GM23338 (cell line): ENCODE results near the gene SLC17A7. TPM values are rescaled to one million over a fixed set of nuclear protein-coding genes. Genes with fewer than 3 reads are reported as not detected.

Source experiments
- ATAC-seq: fragments of 200-7000 bp; cut with Tn5 transposase; 3 replicates; pipeline ENCODE4 v1.9.1; 2020
- DNase-seq: peaks from one replicate; pipeline ENCODE4 v3.0.0-alpha.2; 2015; ENCODE audit warnings: low spot score
- H2AFZ ChIP-seq: fragments of 200-600 bp; sonication (generic); 2 replicates; pipeline ENCODE4 v1.8.0; 2016; ENCODE audit warnings: antibody characterized with exemption, mild to moderate bottlenecking, moderate library complexity
- H3F3A ChIP-seq: fragments of 200-600 bp; sonication (generic); replicated peaks from 2 replicates; pipeline ENCODE4 v1.8.0; 2017; ENCODE audit warnings: antibody characterized with exemption, mixed run types, low read depth
- H3K27ac ChIP-seq: fragments of 200-600 bp; sonication (generic); 2 replicates; pipeline ENCODE4 v1.6.1; 2016; ENCODE audit warnings: low read depth
- H3K27me3 ChIP-seq: fragments of 200-600 bp; sonication (generic); 2 replicates; pipeline ENCODE4 v1.8.0; 2016; ENCODE audit warnings: mild to moderate bottlenecking, mixed run types, moderate library complexity; ENCODE audit not compliant: insufficient read depth
- H3K36me3 ChIP-seq: fragments of 200-600 bp; sonication (generic); 2 replicates; pipeline ENCODE4 v1.8.0; 2016; ENCODE audit warnings: mild to moderate bottlenecking; ENCODE audit not compliant: insufficient read depth
- H3K4me1 ChIP-seq: fragments of 200-600 bp; sonication (generic); 2 replicates; pipeline ENCODE4 v1.8.0; 2016; ENCODE audit warnings: mild to moderate bottlenecking, moderate library complexity; ENCODE audit not compliant: insufficient read depth
- H3K4me2 ChIP-seq: fragments of 200-600 bp; sonication (generic); 2 replicates; pipeline ENCODE4 v1.7.1; 2017; ENCODE audit warnings: mixed run types
- H3K4me3 ChIP-seq: fragments of 200-600 bp; sonication (generic); 2 replicates; pipeline ENCODE4 v1.6.1; 2016; ENCODE audit warnings: mixed run types
- H3K79me2 ChIP-seq: fragments of 200-600 bp; sonication (generic); replicated peaks from 2 replicates; pipeline ENCODE4 v1.8.0; 2017; ENCODE audit warnings: mild to moderate bottlenecking; ENCODE audit not compliant: insufficient read depth
- H3K9me2 ChIP-seq: fragments of 200-600 bp; sonication (generic); 2 replicates; pipeline ENCODE4 v1.8.0; 2017; ENCODE audit not compliant: insufficient read depth
- H4K20me1 ChIP-seq: fragments of 200-600 bp; sonication (generic); replicated peaks from 2 replicates; pipeline ENCODE4 v1.8.0; 2017; ENCODE audit warnings: mild to moderate bottlenecking; ENCODE audit not compliant: insufficient read depth
- H3K27ac Mint-ChIP-seq: 2 replicates; pipeline ENCODE4 v1.8.0; 2020; ENCODE audit warnings: inconsistent platforms, mild to moderate bottlenecking, moderate library complexity, mixed read lengths
- H3K27me3 Mint-ChIP-seq: 3 replicates; pipeline ENCODE4 v1.8.0; 2022; ENCODE audit warnings: low read depth, mild to moderate bottlenecking, moderate library complexity, mixed read lengths, inconsistent platforms; ENCODE audit not compliant: insufficient read depth, poor library complexity
- H3K36me3 Mint-ChIP-seq: 3 replicates; pipeline ENCODE4 v1.8.0; 2021; ENCODE audit warnings: low read depth, mild to moderate bottlenecking, inconsistent platforms, moderate library complexity, mixed read lengths
- H3K4me1 Mint-ChIP-seq: 3 replicates; pipeline ENCODE4 v1.8.0; 2020; ENCODE audit warnings: mild to moderate bottlenecking, inconsistent platforms, mixed read lengths
- H3K4me3 Mint-ChIP-seq: 3 replicates; pipeline ENCODE4 v1.8.0; 2021; ENCODE audit warnings: moderate library complexity, mild to moderate bottlenecking, inconsistent platforms, mixed read lengths
- H3K9me3 Mint-ChIP-seq: 3 replicates; pipeline ENCODE4 v1.8.0; 2020; ENCODE audit warnings: moderate library complexity, mild to moderate bottlenecking, inconsistent platforms, mixed read lengths
- CREB1 ChIP-seq: fragments of 250-450 bp; sonication (Bioruptor Pico); IDR thresholded peaks from 2 replicates; pipeline ENCODE4 v1.5.0; 2020; ENCODE audit warnings: low read depth, mild to moderate bottlenecking, moderate library complexity
- EZH2 ChIP-seq: fragments of 200-600 bp; sonication (generic); IDR thresholded peaks from one replicate; pipeline ENCODE4 v1.8.0; 2017; ENCODE audit warnings: antibody characterized with exemption, mild to moderate bottlenecking, low read depth; ENCODE audit not compliant: unreplicated experiment
- EZH2phosphoT487 ChIP-seq: fragments of 200-600 bp; sonication (generic); IDR thresholded peaks from one replicate; pipeline ENCODE4 v1.8.1; 2018; ENCODE audit warnings: antibody characterized with exemption; ENCODE audit not compliant: unreplicated experiment
- JUNB ChIP-seq: IDR thresholded peaks from one replicate; pipeline ENCODE4 v1.6.1; 2016; ENCODE audit warnings: antibody characterized with exemption; ENCODE audit not compliant: unreplicated experiment
- POLR2AphosphoS5 ChIP-seq: IDR thresholded peaks from 2 replicates; pipeline ENCODE4 v1.6.1; 2016; ENCODE audit warnings: antibody characterized with exemption, low read depth
- STAT1 ChIP-seq: IDR thresholded peaks from one replicate; pipeline ENCODE4 v1.6.1; 2016; ENCODE audit warnings: antibody characterized with exemption; ENCODE audit not compliant: unreplicated experiment
- ZNF114 ChIP-seq: fragments of 250-450 bp; sonication (Bioruptor Pico); IDR thresholded peaks from 2 replicates; pipeline ENCODE4 v1.5.0; 2020; ENCODE audit warnings: mild to moderate bottlenecking, moderate library complexity
- ZNF331 ChIP-seq: fragments of 250-450 bp; sonication (Bioruptor Pico); IDR thresholded peaks from 2 replicates; pipeline ENCODE4 v1.5.0; 2020; ENCODE audit warnings: low read depth, mild to moderate bottlenecking, moderate library complexity
- polyA plus RNA-seq: library from polyadenylated mRNA; unstranded; fragments of >200 nt; fragmentation: Nextera tagmentation; extraction: Ambion mirVana; gene quantifications from 2 replicates; pipeline ENCODE4 v1.2.1, GENCODE V29; 2016
- total RNA-seq: library from RNA; depleted of rRNA; stranded (reverse); fragments of >200 nt; shearing (Covaris generic); gene quantifications from 2 replicates; pipeline ENCODE4 v1.2.3, GENCODE V29; 2014
- TF ChIP-seq, protein P1 (sequence below), 2 experiments: fragments of 200-600 bp in 1 of 2; sonication (generic) in 1 of 2; conservative IDR thresholded peaks; 2 replicates each; pipeline versions ENCODE4 v1.5.1 to v1.6.1; 2016 to 2017; ENCODE audit warnings: antibody characterized with exemption in 2 of 2, low read depth in 2 of 2, mild to moderate bottlenecking in 2 of 2, moderate library complexity in 1 of 2
- TF ChIP-seq, protein P2 (sequence below): IDR thresholded peaks from 2 replicates; pipeline ENCODE4 v1.6.1; 2016; ENCODE audit warnings: antibody characterized with exemption
- TF ChIP-seq, protein P3 (sequence below): fragments of 250-450 bp; sonication (Bioruptor Pico); IDR thresholded peaks from 2 replicates; pipeline ENCODE4 v1.5.0; 2020; ENCODE audit warnings: mild to moderate bottlenecking, moderate library complexity

Gene SLC17A7
- total and polyA plus RNA-seq, 2 experiments from 2014 or later = 0.90 to 1.5 TPM

DNA sequence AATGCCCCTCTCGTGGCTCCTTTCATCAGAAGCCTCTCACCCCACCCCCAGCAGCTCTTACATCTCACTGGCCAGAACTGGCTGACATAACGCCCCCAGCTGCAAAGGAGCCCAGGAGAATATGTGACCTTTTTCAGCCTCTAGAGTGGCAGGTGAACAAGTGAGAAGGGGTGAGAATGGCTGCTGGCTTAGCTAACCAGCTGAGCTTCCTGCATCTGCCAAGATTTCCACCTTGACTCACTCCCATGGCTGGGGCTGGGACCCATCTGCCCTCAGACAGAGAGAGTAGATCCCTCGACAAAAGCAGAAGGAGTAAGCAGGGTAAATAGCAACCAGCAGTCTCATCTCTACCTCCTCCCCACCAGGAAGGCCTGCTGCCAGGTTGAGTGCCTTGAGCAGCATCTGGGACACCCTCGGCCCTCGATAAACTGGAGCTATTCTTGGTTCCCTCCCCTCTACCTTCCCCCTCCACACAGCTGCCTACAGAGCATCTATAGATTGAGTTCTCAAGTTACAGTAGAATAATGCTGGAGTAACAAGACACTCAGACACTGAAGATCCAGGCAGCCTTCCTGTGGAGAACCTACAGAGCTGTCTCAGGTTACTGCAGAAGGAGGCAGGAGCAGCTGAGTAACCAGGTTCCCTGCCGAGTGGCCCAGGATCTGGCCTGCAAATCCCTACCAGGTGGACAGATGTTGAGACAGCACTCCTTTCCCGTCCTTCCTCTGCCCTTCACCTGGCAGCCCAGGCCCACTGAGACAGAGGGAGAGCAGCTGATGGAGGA is 37.7 kb downstream of the SLC17A7 start:
- H3K36me3 ChIP-seq = no peaks in the 10 kb centered on the region
- ATAC-seq = peak; percentile 98
- peaks cover 20% of the 10 kb centered on the region for H3K4me1 ChIP-seq
- no peaks in the 10 kb centered on the region for H3K27me3 ChIP-seq
- H3K4me3 ChIP-seq = peak overlapping the region; percentile 15
- peaks cover 9% of the 10 kb centered on the region; the same call in 1 of the 2 replicates for H3F3A ChIP-seq
- DNase-seq = peak; percentile 96
- H4K20me1 ChIP-seq = no peaks in the 10 kb centered on the region
- H3K27ac Mint-ChIP-seq = peak overlapping the region; percentile 96
- H3K79me2 ChIP-seq = no peaks in the 10 kb centered on the region
- no peaks in the 10 kb centered on the region for H3K36me3 Mint-ChIP-seq
- no peak overlapping the region for H2AFZ ChIP-seq
- H3K27me3 Mint-ChIP-seq = peaks cover 28% of the 10 kb centered on the region
- H3K9me3 Mint-ChIP-seq = no peaks in the 10 kb centered on the region; the same call in 2 of the 3 replicates
- H3K4me2 ChIP-seq = peak overlapping the region; percentile 69
- peak; percentile 99 for TF ChIP-seq ZNF114
- 0 out of 2 replicates have a peak, but pooled peaks have one; percentile 48 for TF ChIP-seq ZNF331
- no peak for TF ChIP-seq EZH2
- no peak for TF ChIP-seq EZH2phosphoT487
- TF ChIP-seq, protein P1, sequence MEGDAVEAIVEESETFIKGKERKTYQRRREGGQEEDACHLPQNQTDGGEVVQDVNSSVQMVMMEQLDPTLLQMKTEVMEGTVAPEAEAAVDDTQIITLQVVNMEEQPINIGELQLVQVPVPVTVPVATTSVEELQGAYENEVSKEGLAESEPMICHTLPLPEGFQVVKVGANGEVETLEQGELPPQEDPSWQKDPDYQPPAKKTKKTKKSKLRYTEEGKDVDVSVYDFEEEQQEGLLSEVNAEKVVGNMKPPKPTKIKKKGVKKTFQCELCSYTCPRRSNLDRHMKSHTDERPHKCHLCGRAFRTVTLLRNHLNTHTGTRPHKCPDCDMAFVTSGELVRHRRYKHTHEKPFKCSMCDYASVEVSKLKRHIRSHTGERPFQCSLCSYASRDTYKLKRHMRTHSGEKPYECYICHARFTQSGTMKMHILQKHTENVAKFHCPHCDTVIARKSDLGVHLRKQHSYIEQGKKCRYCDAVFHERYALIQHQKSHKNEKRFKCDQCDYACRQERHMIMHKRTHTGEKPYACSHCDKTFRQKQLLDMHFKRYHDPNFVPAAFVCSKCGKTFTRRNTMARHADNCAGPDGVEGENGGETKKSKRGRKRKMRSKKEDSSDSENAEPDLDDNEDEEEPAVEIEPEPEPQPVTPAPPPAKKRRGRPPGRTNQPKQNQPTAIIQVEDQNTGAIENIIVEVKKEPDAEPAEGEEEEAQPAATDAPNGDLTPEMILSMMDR (conservative IDR thresholded peaks at IDR 0.05; ENCODE audit: low read depth in 2 of 2) = no peak
- TF ChIP-seq, protein P2, sequence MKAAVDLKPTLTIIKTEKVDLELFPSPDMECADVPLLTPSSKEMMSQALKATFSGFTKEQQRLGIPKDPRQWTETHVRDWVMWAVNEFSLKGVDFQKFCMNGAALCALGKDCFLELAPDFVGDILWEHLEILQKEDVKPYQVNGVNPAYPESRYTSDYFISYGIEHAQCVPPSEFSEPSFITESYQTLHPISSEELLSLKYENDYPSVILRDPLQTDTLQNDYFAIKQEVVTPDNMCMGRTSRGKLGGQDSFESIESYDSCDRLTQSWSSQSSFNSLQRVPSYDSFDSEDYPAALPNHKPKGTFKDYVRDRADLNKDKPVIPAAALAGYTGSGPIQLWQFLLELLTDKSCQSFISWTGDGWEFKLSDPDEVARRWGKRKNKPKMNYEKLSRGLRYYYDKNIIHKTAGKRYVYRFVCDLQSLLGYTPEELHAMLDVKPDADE = peak; percentile 27; the same call in 1 of the 2 replicates
- TF ChIP-seq CREB1 (CRISPR knock-in tag) = peak; percentile 66
- TF ChIP-seq, protein P3, sequence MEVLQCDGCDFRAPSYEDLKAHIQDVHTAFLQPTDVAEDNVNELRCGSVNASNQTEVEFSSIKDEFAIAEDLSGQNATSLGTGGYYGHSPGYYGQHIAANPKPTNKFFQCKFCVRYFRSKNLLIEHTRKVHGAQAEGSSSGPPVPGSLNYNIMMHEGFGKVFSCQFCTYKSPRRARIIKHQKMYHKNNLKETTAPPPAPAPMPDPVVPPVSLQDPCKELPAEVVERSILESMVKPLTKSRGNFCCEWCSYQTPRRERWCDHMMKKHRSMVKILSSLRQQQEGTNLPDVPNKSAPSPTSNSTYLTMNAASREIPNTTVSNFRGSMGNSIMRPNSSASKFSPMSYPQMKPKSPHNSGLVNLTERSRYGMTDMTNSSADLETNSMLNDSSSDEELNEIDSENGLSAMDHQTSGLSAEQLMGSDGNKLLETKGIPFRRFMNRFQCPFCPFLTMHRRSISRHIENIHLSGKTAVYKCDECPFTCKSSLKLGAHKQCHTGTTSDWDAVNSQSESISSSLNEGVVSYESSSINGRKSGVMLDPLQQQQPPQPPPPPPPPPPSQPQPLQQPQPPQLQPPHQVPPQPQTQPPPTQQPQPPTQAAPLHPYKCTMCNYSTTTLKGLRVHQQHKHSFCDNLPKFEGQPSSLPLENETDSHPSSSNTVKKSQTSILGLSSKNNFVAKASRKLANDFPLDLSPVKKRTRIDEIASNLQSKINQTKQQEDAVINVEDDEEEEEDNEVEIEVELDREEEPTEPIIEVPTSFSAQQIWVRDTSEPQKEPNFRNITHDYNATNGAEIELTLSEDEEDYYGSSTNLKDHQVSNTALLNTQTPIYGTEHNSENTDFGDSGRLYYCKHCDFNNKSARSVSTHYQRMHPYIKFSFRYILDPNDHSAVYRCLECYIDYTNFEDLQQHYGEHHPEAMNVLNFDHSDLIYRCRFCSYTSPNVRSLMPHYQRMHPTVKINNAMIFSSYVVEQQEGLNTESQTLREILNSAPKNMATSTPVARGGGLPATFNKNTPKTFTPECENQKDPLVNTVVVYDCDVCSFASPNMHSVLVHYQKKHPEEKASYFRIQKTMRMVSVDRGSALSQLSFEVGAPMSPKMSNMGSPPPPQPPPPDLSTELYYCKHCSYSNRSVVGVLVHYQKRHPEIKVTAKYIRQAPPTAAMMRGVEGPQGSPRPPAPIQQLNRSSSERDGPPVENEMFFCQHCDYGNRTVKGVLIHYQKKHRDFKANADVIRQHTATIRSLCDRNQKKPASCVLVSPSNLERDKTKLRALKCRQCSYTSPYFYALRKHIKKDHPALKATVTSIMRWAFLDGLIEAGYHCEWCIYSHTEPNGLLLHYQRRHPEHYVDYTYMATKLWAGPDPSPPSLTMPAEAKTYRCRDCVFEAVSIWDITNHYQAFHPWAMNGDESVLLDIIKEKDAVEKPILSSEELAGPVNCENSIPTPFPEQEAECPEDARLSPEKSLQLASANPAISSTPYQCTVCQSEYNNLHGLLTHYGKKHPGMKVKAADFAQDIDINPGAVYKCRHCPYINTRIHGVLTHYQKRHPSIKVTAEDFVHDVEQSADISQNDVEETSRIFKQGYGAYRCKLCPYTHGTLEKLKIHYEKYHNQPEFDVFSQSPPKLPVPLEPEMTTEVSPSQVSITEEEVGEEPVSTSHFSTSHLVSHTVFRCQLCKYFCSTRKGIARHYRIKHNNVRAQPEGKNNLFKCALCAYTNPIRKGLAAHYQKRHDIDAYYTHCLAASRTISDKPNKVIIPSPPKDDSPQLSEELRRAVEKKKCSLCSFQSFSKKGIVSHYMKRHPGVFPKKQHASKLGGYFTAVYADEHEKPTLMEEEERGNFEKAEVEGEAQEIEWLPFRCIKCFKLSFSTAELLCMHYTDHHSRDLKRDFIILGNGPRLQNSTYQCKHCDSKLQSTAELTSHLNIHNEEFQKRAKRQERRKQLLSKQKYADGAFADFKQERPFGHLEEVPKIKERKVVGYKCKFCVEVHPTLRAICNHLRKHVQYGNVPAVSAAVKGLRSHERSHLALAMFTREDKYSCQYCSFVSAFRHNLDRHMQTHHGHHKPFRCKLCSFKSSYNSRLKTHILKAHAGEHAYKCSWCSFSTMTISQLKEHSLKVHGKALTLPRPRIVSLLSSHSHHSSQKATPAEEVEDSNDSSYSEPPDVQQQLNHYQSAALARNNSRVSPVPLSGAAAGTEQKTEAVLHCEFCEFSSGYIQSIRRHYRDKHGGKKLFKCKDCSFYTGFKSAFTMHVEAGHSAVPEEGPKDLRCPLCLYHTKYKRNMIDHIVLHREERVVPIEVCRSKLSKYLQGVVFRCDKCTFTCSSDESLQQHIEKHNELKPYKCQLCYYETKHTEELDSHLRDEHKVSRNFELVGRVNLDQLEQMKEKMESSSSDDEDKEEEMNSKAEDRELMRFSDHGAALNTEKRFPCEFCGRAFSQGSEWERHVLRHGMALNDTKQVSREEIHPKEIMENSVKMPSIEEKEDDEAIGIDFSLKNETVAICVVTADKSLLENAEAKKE (CRISPR knock-in tag) = peak; percentile 98
- no peak for TF ChIP-seq JUNB
- peak; percentile 64 for TF ChIP-seq POLR2AphosphoS5
- no peak for TF ChIP-seq STAT1
- peak overlapping the region; percentile 45 for H3K4me3 Mint-ChIP-seq
- peaks cover 41% of the 10 kb centered on the region for H3K4me1 Mint-ChIP-seq
- H3K27ac ChIP-seq = peak overlapping the region; percentile 89
- H3K9me2 ChIP-seq = 0 out of 2 replicates have a peak, but pooled peaks cover 3% of the 10 kb centered on the region
